Large intestine (tissue), 12 donors: ENCODE results near the gene TRMT5. TPM values are rescaled to one million over a fixed set of nuclear protein-coding genes. Genes with fewer than 3 reads are reported as not detected.

Experiments used
- DNase-seq, 2 donors: peaks; one replicate each; pipeline versions ENCODE4 v3.0.0 to v3.0.0-alpha.2; 2013
- H3K27ac ChIP-seq: one replicate; pipeline ENCODE4 v1.5.1; 2013; ENCODE audit warnings: low read length
- H3K27me3 ChIP-seq: 2 replicates; pipeline ENCODE4 v1.6.1; 2013; ENCODE audit warnings: low read length; ENCODE audit not compliant: control insufficient read depth, insufficient read depth
- H3K36me3 ChIP-seq: 2 replicates; pipeline ENCODE4 v1.6.1; 2013; ENCODE audit warnings: low read length; ENCODE audit not compliant: control insufficient read depth, insufficient read depth
- H3K4me1 ChIP-seq: one replicate; pipeline ENCODE4 v1.6.1; 2013; ENCODE audit warnings: low read length; ENCODE audit not compliant: control insufficient read depth, insufficient read depth
- H3K4me3 ChIP-seq: one replicate; pipeline ENCODE4 v1.5.1; 2013; ENCODE audit warnings: low read length
- H3K9me3 ChIP-seq: one replicate; pipeline ENCODE4 v1.6.1; 2013; ENCODE audit warnings: mild to moderate bottlenecking, low read depth, low read length, moderate library complexity; ENCODE audit not compliant: control insufficient read depth
- WGBS: methylation state at CpG from one replicate; pipeline ENCODE4 v1.1.5; 2013; ENCODE audit warnings: low lambda C conversion rate; ENCODE audit not compliant: insufficient coverage; 5-methylcytosine and 5-hydroxymethylcytosine counted together
- long read RNA-seq, 11 donors: transcript quantifications; one replicate each; lab custom pipeline, GENCODE V29; 2026
- polyA plus RNA-seq: library from polyadenylated mRNA; unstranded; fragments of 120-200 nt; gene quantifications from one replicate; pipeline ENCODE4 v1.2.1, GENCODE V29; 2013

TRMT5 gene
- 13.6 TPM for polyA plus RNA-seq
- long read RNA-seq, donor 1, full-length matches to known transcripts = 3 of 3 reads
- long read RNA-seq, donor 1, partial matches to known transcripts = 0 of 3 reads
- long read RNA-seq, donor 1, other reads (novel, unspliced or antisense) = 0 of 3 reads
- long read RNA-seq, donor 2, full-length matches to known transcripts = 2 of 19 reads
- long read RNA-seq, donor 2, partial matches to known transcripts = 6 of 19 reads
- long read RNA-seq, donor 2, other reads (novel, unspliced or antisense) = 11 of 19 reads
- long read RNA-seq, donor 3 = 0 reads
- long read RNA-seq, donor 4, full-length matches to known transcripts = 1 of 1 reads
- long read RNA-seq, donor 4, partial matches to known transcripts = 0 of 1 reads
- long read RNA-seq, donor 4, other reads (novel, unspliced or antisense) = 0 of 1 reads
- long read RNA-seq, donor 5, full-length matches to known transcripts = 2 of 7 reads
- long read RNA-seq, donor 5, partial matches to known transcripts = 5 of 7 reads
- long read RNA-seq, donor 5, other reads (novel, unspliced or antisense) = 0 of 7 reads
- long read RNA-seq, donor 6, full-length matches to known transcripts = 4 of 4 reads
- long read RNA-seq, donor 6, partial matches to known transcripts = 0 of 4 reads
- long read RNA-seq, donor 6, other reads (novel, unspliced or antisense) = 0 of 4 reads
- long read RNA-seq, donor 7, full-length matches to known transcripts = 1 of 1 reads
- long read RNA-seq, donor 7, partial matches to known transcripts = 0 of 1 reads
- long read RNA-seq, donor 7, other reads (novel, unspliced or antisense) = 0 of 1 reads
- long read RNA-seq, donor 8, full-length matches to known transcripts = 5 of 31 reads
- long read RNA-seq, donor 8, partial matches to known transcripts = 15 of 31 reads
- long read RNA-seq, donor 8, other reads (novel, unspliced or antisense) = 11 of 31 reads
- long read RNA-seq, donor 9, full-length matches to known transcripts = 1 of 9 reads
- long read RNA-seq, donor 9, partial matches to known transcripts = 8 of 9 reads
- long read RNA-seq, donor 9, other reads (novel, unspliced or antisense) = 0 of 9 reads
- long read RNA-seq, donor 10, full-length matches to known transcripts = 4 of 9 reads
- long read RNA-seq, donor 10, partial matches to known transcripts = 0 of 9 reads
- long read RNA-seq, donor 10, other reads (novel, unspliced or antisense) = 5 of 9 reads
- long read RNA-seq, donor 11, full-length matches to known transcripts = 2 of 7 reads
- long read RNA-seq, donor 11, partial matches to known transcripts = 5 of 7 reads
- long read RNA-seq, donor 11, other reads (novel, unspliced or antisense) = 0 of 7 reads

DNA sequence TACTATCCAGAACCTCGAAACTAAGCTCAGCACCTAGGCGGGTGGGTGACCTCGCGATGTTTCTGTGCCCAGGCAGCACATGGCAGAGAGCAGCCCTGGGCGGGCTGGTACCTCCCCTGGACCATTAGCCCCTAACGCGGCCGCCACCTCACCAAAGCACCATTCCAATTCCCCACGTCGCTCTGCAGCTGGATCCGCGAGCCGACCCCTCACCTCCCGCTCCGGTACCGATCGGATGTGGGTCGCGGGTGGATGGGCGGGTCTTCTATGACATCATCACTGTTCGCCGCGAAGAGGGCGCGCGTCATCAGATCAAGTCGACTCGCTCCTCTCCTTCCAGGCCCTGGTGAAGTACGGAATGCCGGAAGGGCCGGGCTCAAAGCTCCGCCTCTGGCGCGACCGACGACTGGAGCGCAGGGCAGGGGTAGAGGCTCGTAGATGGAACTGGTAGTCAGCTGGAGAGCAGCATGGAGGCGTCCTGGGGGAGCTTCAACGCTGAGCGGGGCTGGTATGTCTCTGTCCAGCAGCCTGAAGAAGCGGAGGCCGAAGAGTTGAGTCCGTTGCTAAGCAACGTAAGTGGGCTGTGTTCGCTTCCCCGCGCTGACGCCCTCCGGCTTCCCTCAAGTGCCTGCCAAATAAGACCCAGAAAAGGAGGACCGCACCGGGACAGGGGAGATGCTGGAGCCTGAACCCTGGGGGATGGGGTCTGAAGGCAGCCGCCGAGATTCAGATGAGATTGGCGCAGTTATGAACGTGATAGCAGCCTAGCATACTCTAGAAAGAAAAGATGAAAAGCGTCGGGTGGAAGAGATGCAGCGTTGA, at the start of gene TRMT5, which contains the start of gene SLC38A6:
Gene TRMT5 (minus strand): TSS at position 269 of the 822 bp plus-strand sequence. CDS start 106 bp downstream, at position 163.
Gene SLC38A6 (plus strand): TSS at position 435 of the 822 bp plus-strand sequence. CDS start 33 bp downstream, at position 468.
- Histone ChIP-seq H3K27ac (peak within 1 kb of the TSS; percentile 91), H3K36me3 (peaks cover 4% of the 10 kb centered on the region), H3K9me3 (no peaks in the 10 kb centered on the region), H3K4me1 (peaks cover 5% of the 10 kb centered on the region), H3K27me3 (no peaks in the 10 kb centered on the region), H3K4me3 (peak within 1 kb of the TSS; percentile 85)
- peak; percentile 93 to 97 for DNase-seq
- WGBS = no CpG with 5 or more reads among the region's 59 CpGs

GRCh38 chr14:61026526-61026925, 45.6 kb upstream of the TRMT5 start:
- DNase-seq = no peak
- no CpG with 5 or more reads among the region's 2 CpGs for WGBS
- Histone ChIP-seq H3K27ac (no peak overlapping the region), H3K9me3 (no peaks in the 10 kb centered on the region), H3K27me3 (no peaks in the 10 kb centered on the region), H3K36me3 (no peaks in the 10 kb centered on the region), H3K4me1 (no peaks in the 10 kb centered on the region), H3K4me3 (no peak overlapping the region)

DNA sequence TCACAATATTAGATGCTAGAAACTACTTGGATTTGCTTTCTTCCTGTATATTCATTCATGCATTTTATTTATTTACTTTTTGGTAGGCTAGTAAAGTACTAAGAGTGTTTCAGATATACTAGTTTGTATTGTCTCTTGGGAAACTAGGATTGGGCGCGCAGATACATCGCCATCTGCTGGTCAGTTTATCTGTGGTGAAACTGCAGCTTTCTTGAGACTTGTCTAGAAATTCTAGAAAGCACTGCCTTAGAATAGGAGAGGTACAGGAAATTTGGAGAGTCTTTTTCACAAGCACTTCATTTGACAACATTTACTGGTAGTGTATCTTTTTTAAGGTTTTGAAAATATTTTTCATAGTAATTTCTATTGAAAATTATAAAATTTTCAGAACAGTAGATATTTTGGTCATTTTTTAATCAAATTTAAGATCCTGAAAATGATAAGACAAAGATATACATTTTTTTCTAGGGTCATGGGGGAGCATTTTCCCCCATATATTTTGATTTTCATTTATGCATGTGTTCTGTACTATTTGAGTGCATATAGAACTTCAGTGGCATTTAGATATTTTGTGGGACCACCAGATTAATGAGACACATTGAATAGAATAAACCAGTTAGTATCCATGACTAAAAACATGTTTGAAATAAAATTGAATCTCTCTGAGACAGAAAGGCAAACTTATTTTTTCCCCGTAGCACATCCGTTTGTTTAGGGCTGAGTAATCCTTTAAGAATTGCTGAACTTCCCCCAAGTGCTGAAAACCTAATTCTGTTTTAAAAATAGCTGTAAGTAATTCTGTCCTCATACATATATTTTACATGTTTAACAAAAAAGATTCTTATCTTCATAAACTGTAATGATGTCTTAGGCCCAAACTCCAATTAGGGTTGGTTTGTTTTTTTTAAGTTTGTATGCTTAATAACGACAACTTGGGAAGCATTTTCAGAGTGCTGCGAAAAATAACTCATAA, 44.7 kb upstream of the TRMT5 start:
- 100% methylated on average over 2 of the region's 7 CpGs for WGBS
- Histone ChIP-seq H3K4me1 (no peaks in the 10 kb centered on the region), H3K27ac (no peak overlapping the region), H3K27me3 (no peaks in the 10 kb centered on the region), H3K4me3 (no peak overlapping the region), H3K36me3 (no peaks in the 10 kb centered on the region), H3K9me3 (no peaks in the 10 kb centered on the region)
- peak; percentile 37 to 39 for DNase-seq

DNA sequence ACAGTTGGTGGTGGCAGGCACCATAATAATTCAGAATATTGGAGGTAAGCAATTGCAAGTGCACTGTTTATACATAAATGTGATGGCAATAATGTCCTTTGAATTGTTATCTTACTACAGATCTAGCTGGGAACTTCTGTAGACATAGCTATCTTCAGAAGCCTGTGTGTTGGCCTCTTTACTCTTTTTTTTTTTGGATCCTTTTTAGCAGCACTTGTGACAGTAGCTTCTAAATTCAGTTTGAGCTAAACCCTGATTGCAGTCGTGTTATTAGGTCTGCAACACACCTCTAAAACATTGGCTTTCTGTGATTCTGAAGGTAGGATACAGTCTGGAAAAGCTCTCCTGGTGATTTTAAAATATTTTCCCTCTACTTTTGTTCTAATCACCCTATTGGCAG, 38.7 kb upstream of the TRMT5 start:
- Histone ChIP-seq H3K9me3 (no peaks in the 10 kb centered on the region), H3K27ac (no peak overlapping the region), H3K4me1 (no peaks in the 10 kb centered on the region), H3K4me3 (no peak overlapping the region), H3K27me3 (no peaks in the 10 kb centered on the region), H3K36me3 (no peaks in the 10 kb centered on the region)
- DNase-seq = no peak
- no CpG with 5 or more reads among the region's 1 CpG for WGBS

GRCh38 chr14:61003571-61003970, 22.7 kb upstream of the TRMT5 start:
- no peak overlapping the region for H3K27ac ChIP-seq
- no peaks in the 10 kb centered on the region for H3K27me3 ChIP-seq
- WGBS = no CpG with 5 or more reads among the region's 1 CpG
- peaks cover 2% of the 10 kb centered on the region for H3K36me3 ChIP-seq
- peaks cover 2% of the 10 kb centered on the region for H3K9me3 ChIP-seq
- no peak for DNase-seq
- no peak overlapping the region for H3K4me3 ChIP-seq
- H3K4me1 ChIP-seq = no peaks in the 10 kb centered on the region

- peaks cover 4% of the 10 kb centered on the region for H3K9me3 ChIP-seq
- peaks cover 7% of the 10 kb centered on the region for H3K36me3 ChIP-seq
- WGBS = no CpG with 5 or more reads among the region's 2 CpGs
Measured at GRCh38 chr14:60999536-60999935, 18.7 kb upstream of the TRMT5 start.

DNA sequence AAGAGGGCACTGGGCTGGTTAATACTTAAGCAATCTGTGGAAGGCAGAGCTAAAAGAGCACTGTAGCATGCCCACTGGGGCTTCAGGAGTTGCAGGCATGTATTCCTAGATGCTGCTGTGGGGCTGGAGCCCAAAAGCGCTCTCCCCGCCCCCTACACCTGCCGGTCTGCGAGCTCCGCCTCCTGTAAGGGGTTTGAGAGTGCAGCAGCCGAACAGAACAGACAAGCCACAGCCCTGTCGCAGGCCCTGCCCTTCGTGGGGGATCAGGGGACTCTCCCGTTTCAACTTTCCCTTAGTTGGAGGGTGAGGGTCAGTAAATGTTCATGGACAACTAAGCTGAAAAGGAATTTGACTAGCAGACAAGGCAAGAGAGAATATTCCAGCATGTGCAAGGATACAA, 17.7 kb upstream of the TRMT5 start:
- Histone ChIP-seq H3K4me1 (no peaks in the 10 kb centered on the region), H3K9me3 (peaks cover 4% of the 10 kb centered on the region), H3K27ac (no peak overlapping the region), H3K27me3 (no peaks in the 10 kb centered on the region), H3K36me3 (peaks cover 7% of the 10 kb centered on the region), H3K4me3 (no peak overlapping the region)
- WGBS = no CpG with 5 or more reads among the region's 9 CpGs
- DNase-seq = no peak

More at GRCh38 chr14:60999536-60999935, 18.7 kb upstream of the TRMT5 start:
- no peaks in the 10 kb centered on the region for H3K27me3 ChIP-seq
- no peak overlapping the region for H3K27ac ChIP-seq
- H3K4me3 ChIP-seq = no peak overlapping the region
- no peak for DNase-seq
- H3K4me1 ChIP-seq = no peaks in the 10 kb centered on the region

DNA sequence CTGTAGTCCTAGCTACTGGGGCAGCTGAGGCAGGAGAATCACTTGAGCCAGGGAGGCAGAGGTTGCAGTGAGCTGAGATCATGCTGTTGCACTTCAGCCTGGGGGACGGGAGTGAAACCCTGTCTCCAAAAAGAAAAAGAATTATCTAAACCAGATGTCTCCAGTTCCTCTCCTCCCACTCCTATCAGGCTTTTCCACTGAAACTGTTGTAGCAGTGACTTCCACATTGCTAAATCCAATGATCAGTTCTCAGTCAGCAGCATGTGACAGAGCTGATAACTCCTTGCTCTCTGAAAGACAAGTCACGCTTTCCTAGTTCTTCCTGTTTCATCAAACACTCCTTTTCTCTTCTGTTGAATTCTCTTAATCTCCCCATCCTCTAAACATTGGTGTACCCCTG, 8.7 kb upstream of the TRMT5 start:
- peak overlapping the region; percentile 73 for H3K27ac ChIP-seq
- no peaks in the 10 kb centered on the region for H3K27me3 ChIP-seq
- H3K9me3 ChIP-seq = no peaks in the 10 kb centered on the region
- H3K4me1 ChIP-seq = no peaks in the 10 kb centered on the region
- 43% methylated on average over 1 of the region's 2 CpGs for WGBS
- peak; percentile 47 to 71 for DNase-seq
- H3K4me3 ChIP-seq = no peak overlapping the region
- H3K36me3 ChIP-seq = peaks cover 32% of the 10 kb centered on the region
